Adrenal gland (tissue), 5 donors: Measurements from ENCODE around the gene GTF2A1L.

Experiments
- CTCF ChIP-seq, 6 experiments: fragments of 450-650 bp in 4 of 6; fragments of 200-600 bp in 2 of 6; sonication (generic) in 1 of 6; IDR thresholded peaks; 1 replicate in 5 of 6; 2 replicates in 1 of 6; pipeline versions ENCODE4 v1.5.1 to v1.8.0; 2016 to 2021; ENCODE audit warnings: antibody characterized with exemption in 6 of 6, mild to moderate bottlenecking in 2 of 6, moderate library complexity in 1 of 6
- POLR2A ChIP-seq, 2 donors: fragments of 450-650 bp; IDR thresholded peaks; one replicate each; pipeline ENCODE4 v1.6.1; 2017; ENCODE audit warnings: antibody characterized with exemption in 2 of 2, mild to moderate bottlenecking in 2 of 2, moderate library complexity in 1 of 2
- donor health status: DM: no; HTN: no; CAD: no.

GRCh38 chr2:48597492-48597891, 20.2 kb upstream of the GTF2A1L start:
- TF ChIP-seq CTCF (IDR thresholded peaks at IDR 0.05) (no peak), POLR2A (IDR thresholded peaks at IDR 0.05) (no peak)
